Right lobe of liver (tissue), 6 donors: ENCODE data around the gene KCNQ1. TPM values are rescaled to one million over a fixed set of nuclear protein-coding genes. Genes with fewer than 3 reads are reported as not detected.

ENCODE experiments used
- ATAC-seq, 4 donors: fragments of 200-7000 bp; cut with Tn5 transposase; one replicate each; pipeline ENCODE4 v1.9.1; 2020; ENCODE audit warnings: mild to moderate bottlenecking in 4 of 4, moderate library complexity in 4 of 4
- DNase-seq, 3 donors: peaks; one replicate each; pipeline ENCODE4 v3.0.0-alpha.2; 2020
- H3K27ac ChIP-seq, 3 donors: fragments of 200-600 bp; one replicate each; pipeline ENCODE4 v1.8.0; 2022
- H3K27me3 ChIP-seq, 2 donors: fragments of 200-600 bp; one replicate each; pipeline ENCODE4 v1.8.0; 2022
- H3K36me3 ChIP-seq, 4 donors: fragments of 200-600 bp; sonication (generic) in 1 of 4; one replicate each; pipeline versions ENCODE4 v1.5.1 to v1.8.0; 2017 to 2022; ENCODE audit warnings: control low read depth in 1 of 4
- H3K4me1 ChIP-seq, 4 donors: fragments of 200-600 bp; sonication (generic) in 1 of 4; one replicate each; pipeline versions ENCODE4 v1.5.1 to v1.8.0; 2017 to 2022; ENCODE audit warnings: control low read depth in 1 of 4
- H3K4me3 ChIP-seq, 3 donors: fragments of 200-600 bp; one replicate each; pipeline ENCODE4 v1.8.0; 2022
- H3K9me3 ChIP-seq, 4 donors: fragments of 200-600 bp; sonication (generic) in 1 of 4; one replicate each; pipeline versions ENCODE4 v1.5.1 to v1.8.0; 2017 to 2022; ENCODE audit warnings: control low read depth in 1 of 4
- POLR2A ChIP-seq: fragments of 450-650 bp; IDR thresholded peaks from one replicate; pipeline ENCODE4 v1.6.1; 2017; ENCODE audit warnings: antibody characterized with exemption, mild to moderate bottlenecking
- WGBS: methylation state at CpG from one replicate; pipeline ENCODE4 v1.1.6; 2018; ENCODE audit warnings: low coverage, low lambda C conversion rate; ENCODE audit not compliant: insufficient coverage; ENCODE audit errors: missing lambda C conversion rate; 5-methylcytosine and 5-hydroxymethylcytosine counted together
- intact Hi-C, 2 donors: fragments of 100-400 bp; cut with DNase I; formaldehyde crosslinking; loops; one replicate each; pipeline versions ENCODE4 v1.11.2 to v1.14.1; 2022
- total RNA-seq, 6 experiments: library from RNA; depleted of rRNA in 2 of 6; stranded (reverse); fragments of >200 nt in 2 of 6; fragmentation: NEBNext Ultra II Directional in 3 of 6; extraction: Animal tissue kit (Norgen Biotek cat#: 25700) in 3 of 6; gene quantifications; one replicate each; pipeline versions ENCODE4 v1.1.0 to v1.2.4, GENCODE V29; 2016 to 2023
- TF ChIP-seq, protein P1 (sequence below), 4 donors: fragments of 200-600 bp in 3 of 4; fragments of 450-650 bp in 1 of 4; IDR thresholded peaks; one replicate each; pipeline versions ENCODE4 v1.5.1 to v1.8.0; 2016 to 2022; ENCODE audit warnings: antibody characterized with exemption in 4 of 4, mild to moderate bottlenecking in 2 of 4
- donor health status: DM: no; HTN: yes; CAD: no.
- donor health status: DM: no; HTN: no; CAD: no.
- donor health status: DM: no; HTN: no; CAD: no.
- donor health status: DM: no; HTN: yes; CAD: no.
- donor health status: DM: no; HTN: yes; CAD: no.

The KCNQ1 gene
- total RNA-seq, 6 experiments from 2014 or later, result 0.61 to 2.4 (median 1.8) TPM

GRCh38 chr11:2422461-2423156 is 22.2 kb upstream of the KCNQ1 start:
- no peak for DNase-seq
- TF ChIP-seq, protein P1, sequence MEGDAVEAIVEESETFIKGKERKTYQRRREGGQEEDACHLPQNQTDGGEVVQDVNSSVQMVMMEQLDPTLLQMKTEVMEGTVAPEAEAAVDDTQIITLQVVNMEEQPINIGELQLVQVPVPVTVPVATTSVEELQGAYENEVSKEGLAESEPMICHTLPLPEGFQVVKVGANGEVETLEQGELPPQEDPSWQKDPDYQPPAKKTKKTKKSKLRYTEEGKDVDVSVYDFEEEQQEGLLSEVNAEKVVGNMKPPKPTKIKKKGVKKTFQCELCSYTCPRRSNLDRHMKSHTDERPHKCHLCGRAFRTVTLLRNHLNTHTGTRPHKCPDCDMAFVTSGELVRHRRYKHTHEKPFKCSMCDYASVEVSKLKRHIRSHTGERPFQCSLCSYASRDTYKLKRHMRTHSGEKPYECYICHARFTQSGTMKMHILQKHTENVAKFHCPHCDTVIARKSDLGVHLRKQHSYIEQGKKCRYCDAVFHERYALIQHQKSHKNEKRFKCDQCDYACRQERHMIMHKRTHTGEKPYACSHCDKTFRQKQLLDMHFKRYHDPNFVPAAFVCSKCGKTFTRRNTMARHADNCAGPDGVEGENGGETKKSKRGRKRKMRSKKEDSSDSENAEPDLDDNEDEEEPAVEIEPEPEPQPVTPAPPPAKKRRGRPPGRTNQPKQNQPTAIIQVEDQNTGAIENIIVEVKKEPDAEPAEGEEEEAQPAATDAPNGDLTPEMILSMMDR (IDR thresholded peaks at IDR 0.05), result no peak
- TF ChIP-seq POLR2A, result no peak

GRCh38 chr11:2423157-2424025 is 21.4 kb upstream of the KCNQ1 start:
- no peak overlapping the region for H3K4me3 ChIP-seq
- no peaks in the 10 kb centered on the region for H3K9me3 ChIP-seq
- ATAC-seq (no peak), DNase-seq (no peak)
- WGBS, result no CpG with 5 or more reads among the region's 26 CpGs
- H3K27ac ChIP-seq, result no peak overlapping the region
- H3K36me3 ChIP-seq, result no peaks in the 10 kb centered on the region
- intact Hi-C loops, result loop anchor here in 1 of 2 donors (5.0 kb wide), 1 partner anchor 226 kb away; no protein-coding TSS in a partner anchor
- H3K4me1 ChIP-seq, result no peaks in the 10 kb centered on the region
- TF ChIP-seq, protein P1 (IDR thresholded peaks at IDR 0.05), result no peak
- no peak for TF ChIP-seq POLR2A
- no peaks in the 10 kb centered on the region for H3K27me3 ChIP-seq

More at GRCh38 chr11:2422461-2423156, 22.2 kb upstream of the KCNQ1 start:
- ATAC-seq, result no peak
- Histone ChIP-seq H3K4me1 (no peaks in the 10 kb centered on the region), H3K36me3 (no peaks in the 10 kb centered on the region), H3K9me3 (no peaks in the 10 kb centered on the region), H3K27me3 (no peaks in the 10 kb centered on the region), H3K27ac (no peak overlapping the region), H3K4me3 (no peak overlapping the region)
- intact Hi-C loops, result loop anchor here in 1 of 2 donors (5.0 kb wide), 1 partner anchor 225 kb away; no protein-coding TSS in a partner anchor
- WGBS, result 20% methylated on average over 2 of the region's 14 CpGs

DNA sequence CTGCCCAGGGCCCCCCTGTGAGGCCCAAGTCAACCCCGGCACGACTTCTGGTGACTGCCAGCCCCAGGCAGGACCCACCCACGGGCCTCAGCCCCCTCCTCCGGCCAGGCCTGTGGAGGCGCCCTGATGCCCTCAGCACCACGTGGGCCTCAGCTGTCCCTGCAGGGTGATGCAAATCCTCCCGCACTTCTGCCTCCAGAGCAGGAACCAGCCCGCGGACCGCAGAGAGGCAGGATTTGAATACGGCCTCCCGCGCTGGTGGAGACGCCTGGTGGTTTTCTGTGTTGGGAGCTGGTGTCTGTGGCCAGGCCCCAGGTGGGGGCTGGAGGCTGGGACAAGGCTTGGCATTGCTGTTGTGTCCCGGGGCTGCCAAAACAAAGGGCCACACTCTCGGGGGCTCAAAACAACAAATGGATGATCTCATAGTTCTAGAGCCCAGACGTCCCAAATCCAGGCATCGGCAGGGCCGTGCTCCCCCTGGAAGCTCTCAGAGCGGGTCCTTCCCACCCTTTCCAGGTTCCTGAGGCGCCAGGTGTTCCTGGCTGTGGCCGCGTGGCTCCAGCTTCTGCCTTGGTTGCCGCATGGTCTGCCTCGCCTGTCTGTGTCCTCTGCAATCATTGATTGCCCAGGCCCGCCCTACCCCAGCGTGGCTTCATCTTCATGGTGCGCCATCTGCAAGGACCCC is 19.9 kb upstream of the KCNQ1 start:
- WGBS, result 38% methylated on average over 4 of the region's 28 CpGs
- DNase-seq (no peak), ATAC-seq (no peak)
- Histone ChIP-seq H3K27me3 (no peaks in the 10 kb centered on the region), H3K4me1 (no peaks in the 10 kb centered on the region), H3K27ac (no peak overlapping the region), H3K4me3 (no peak overlapping the region), H3K36me3 (no peaks in the 10 kb centered on the region), H3K9me3 (no peaks in the 10 kb centered on the region)
- TF ChIP-seq POLR2A, result no peak
- TF ChIP-seq, protein P1 (IDR thresholded peaks at IDR 0.05), result no peak
- intact Hi-C loops, result loop anchor here in 1 of 2 donors (5.0 kb wide), 1 partner anchor 228 kb away; no protein-coding TSS in a partner anchor

- no CpG with 5 or more reads among the region's 8 CpGs for WGBS
Observed at GRCh38 chr11:2425506-2425905, 19.3 kb upstream of the KCNQ1 start.

More at GRCh38 chr11:2425506-2425905, 19.3 kb upstream of the KCNQ1 start:
- H3K9me3 ChIP-seq, result no peaks in the 10 kb centered on the region
- TF ChIP-seq POLR2A, result no peak
- TF ChIP-seq, protein P1 (IDR thresholded peaks at IDR 0.05), result no peak
- H3K27me3 ChIP-seq, result no peaks in the 10 kb centered on the region
- ATAC-seq, result no peak
- intact Hi-C loops, result no loop called here
- H3K4me1 ChIP-seq, result no peaks in the 10 kb centered on the region
- H3K27ac ChIP-seq, result no peak overlapping the region
- H3K36me3 ChIP-seq, result no peaks in the 10 kb centered on the region
- H3K4me3 ChIP-seq, result no peak overlapping the region
- DNase-seq, result no peak
